Measurements from ENCODE around the gene ZNF92. TPM values are rescaled to one million over a fixed set of nuclear protein-coding genes. Genes with fewer than 3 reads are reported as not detected.

The ZNF92 gene
- total RNA-seq, 4 donors from 2014 or later, result 3.8 to 5.3 (median 4.3) TPM

DNA sequence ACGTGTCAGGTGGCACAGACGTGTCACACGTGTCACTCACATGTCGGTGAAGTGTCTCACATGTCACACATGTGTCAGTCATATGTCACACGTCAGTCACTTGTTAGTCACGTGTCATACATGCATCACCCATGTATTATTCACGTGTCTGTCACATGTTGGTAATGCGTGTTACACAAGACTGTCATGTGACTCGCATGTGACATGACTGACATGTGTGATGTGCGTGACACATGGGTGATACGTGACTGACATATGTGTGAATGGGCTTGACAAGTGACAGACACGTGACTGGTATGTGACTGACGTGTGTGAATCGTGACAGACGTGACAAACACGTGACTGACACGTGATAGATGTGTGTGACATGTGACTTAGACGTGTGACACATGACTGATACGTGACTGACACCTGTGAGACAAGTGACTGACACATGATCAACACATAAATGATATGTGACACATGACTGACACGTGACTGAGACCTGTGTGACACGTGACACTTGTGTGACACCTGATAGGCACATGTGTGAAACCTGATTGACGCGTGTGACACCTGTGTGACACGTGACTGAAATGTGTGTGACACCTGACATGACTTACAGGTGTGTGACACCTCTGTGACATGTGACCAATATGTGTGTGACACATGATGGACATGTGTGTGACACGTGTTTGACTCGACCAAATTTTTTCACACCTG is 56.1 kb downstream of the ZNF92 start:
- Histone ChIP-seq H3K4me3 (no peak overlapping the region), H3K36me3 (no peaks in the 10 kb centered on the region), H3K27ac (no peak overlapping the region), H3K27me3 (no peaks in the 10 kb centered on the region), H3K4me1 (no peaks in the 10 kb centered on the region), H3K9me3 (peaks cover 0 to 8% (median 0%) of the 10 kb centered on the region in 3 donors)
- TF ChIP-seq CTCF (IDR thresholded peaks at IDR 0.05) (no peak), POLR2AphosphoS5 (IDR thresholded peaks at IDR 0.05) (no peak), EP300 (IDR thresholded peaks at IDR 0.05) (no peak), POLR2A (IDR thresholded peaks at IDR 0.05) (no peak)
- 78 to 86% methylated on average over 24 to 25 of the region's 26 CpGs for WGBS, 2 donors (ENCODE audit: low coverage in 1 of 2)
- no peak for ATAC-seq

- no peak for ATAC-seq
- Histone ChIP-seq H3K27ac (no peak overlapping the region), H3K4me3 (no peak overlapping the region), H3K27me3 (no peaks in the 10 kb centered on the region), H3K9me3 (peaks cover 0 to 4% (median 0%) of the 10 kb centered on the region in 3 donors), H3K36me3 (no peaks in the 10 kb centered on the region), H3K4me1 (no peaks in the 10 kb centered on the region)
- TF ChIP-seq CTCF (IDR thresholded peaks at IDR 0.05) (no peak), POLR2A (IDR thresholded peaks at IDR 0.05) (no peak), EP300 (IDR thresholded peaks at IDR 0.05) (no peak), POLR2AphosphoS5 (IDR thresholded peaks at IDR 0.05) (peak; percentile 20)
- WGBS, 2 donors (ENCODE audit: low coverage in 1 of 2), result 85 to 97% methylated on average over 22 to 24 of the region's 26 CpGs
These were observed 56.9 kb downstream of the ZNF92 start for GRCh38 chr7:65430344-65431186.

DNA sequence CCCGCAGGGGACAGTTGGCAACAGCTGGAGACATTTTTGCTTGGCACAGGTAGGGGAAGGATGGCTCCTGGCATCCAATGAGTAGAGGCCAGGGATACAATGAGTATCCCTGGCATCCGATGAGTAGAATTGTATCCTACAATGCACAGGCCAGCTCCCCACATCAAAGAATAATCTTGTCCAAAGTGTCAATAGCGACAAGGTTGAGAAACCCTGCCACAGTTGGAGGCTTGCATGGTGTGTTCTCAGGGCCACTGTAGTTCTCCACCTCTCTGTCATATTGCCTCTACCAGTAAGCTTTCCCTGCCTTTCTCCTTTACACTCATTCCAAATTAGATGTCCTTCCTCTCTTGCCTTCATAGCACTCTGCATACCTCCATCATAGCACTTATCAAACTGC is 60.7 kb downstream of the ZNF92 start:
- Histone ChIP-seq H3K4me3 (no peak overlapping the region), H3K27ac (no peak overlapping the region), H3K36me3 (no peaks in the 10 kb centered on the region), H3K9me3 (no peaks in the 10 kb centered on the region), H3K4me1 (no peaks in the 10 kb centered on the region), H3K27me3 (no peaks in the 10 kb centered on the region)
- TF ChIP-seq EP300 (IDR thresholded peaks at IDR 0.05) (no peak), CTCF (IDR thresholded peaks at IDR 0.05) (no peak), POLR2A (IDR thresholded peaks at IDR 0.05) (no peak), POLR2AphosphoS5 (IDR thresholded peaks at IDR 0.05) (no peak)
- 83 to 92% methylated on average over 2 of the region's 3 CpGs for WGBS, 2 donors (ENCODE audit: low coverage in 1 of 2)
- no peak for ATAC-seq

DNA sequence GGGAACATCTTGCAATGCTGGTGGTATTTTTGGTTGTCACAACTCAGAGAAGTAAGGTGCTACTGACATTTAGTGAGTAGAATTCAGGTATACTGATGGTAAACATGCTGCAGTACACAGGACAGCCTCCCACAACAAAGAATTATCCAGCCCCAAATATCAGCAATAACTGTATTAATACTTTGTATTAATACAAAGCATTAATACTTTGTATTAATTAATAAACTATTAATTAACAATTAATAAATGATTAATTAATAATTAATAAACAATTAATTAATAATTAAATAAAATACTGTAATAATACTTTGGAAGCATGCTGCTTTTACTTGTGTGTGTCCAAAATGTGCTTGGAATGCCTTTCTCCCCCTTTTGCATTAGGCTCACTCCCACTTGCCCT is 62.5 kb downstream of the ZNF92 start:
- no peak overlapping the region for H3K27ac ChIP-seq
- no peak for ATAC-seq
- H3K4me3 ChIP-seq, result no peak overlapping the region
- no peaks in the 10 kb centered on the region for H3K4me1 ChIP-seq
- no peaks in the 10 kb centered on the region for H3K27me3 ChIP-seq
- TF ChIP-seq POLR2AphosphoS5 (IDR thresholded peaks at IDR 0.05), result no peak
- H3K36me3 ChIP-seq, result no peaks in the 10 kb centered on the region
- no peaks in the 10 kb centered on the region for H3K9me3 ChIP-seq

GRCh38 chr7:65438598-65438997 is 64.9 kb downstream of the ZNF92 start:
- no peaks in the 10 kb centered on the region for H3K36me3 ChIP-seq
- TF ChIP-seq POLR2A (IDR thresholded peaks at IDR 0.05) (no peak), POLR2AphosphoS5 (IDR thresholded peaks at IDR 0.05) (no peak), CTCF (IDR thresholded peaks at IDR 0.05) (no peak), EP300 (IDR thresholded peaks at IDR 0.05) (no peak)
- 10 to 50% methylated on average over 2 of the region's 2 CpGs for WGBS, 2 donors (ENCODE audit: low coverage in 1 of 2)
- H3K27me3 ChIP-seq, result no peaks in the 10 kb centered on the region
- ATAC-seq, result no peak
- H3K4me3 ChIP-seq, result no peak overlapping the region
- H3K9me3 ChIP-seq, result no peaks in the 10 kb centered on the region
- H3K27ac ChIP-seq, result no peak overlapping the region
- H3K4me1 ChIP-seq, result no peaks in the 10 kb centered on the region
